ENCODE results near the gene RB1. TPM values are rescaled to one million over a fixed set of nuclear protein-coding genes. Genes with fewer than 3 reads are reported as not detected.
"Not testable (repeated sequence)": the region's sequence is repeated elsewhere in the genome, so short reads cannot be mapped to it uniquely, and the experiment has no call there.

Gene RB1
- total RNA-seq, 2 donors from 2014 or later = 36.0 to 40.3 TPM

DNA sequence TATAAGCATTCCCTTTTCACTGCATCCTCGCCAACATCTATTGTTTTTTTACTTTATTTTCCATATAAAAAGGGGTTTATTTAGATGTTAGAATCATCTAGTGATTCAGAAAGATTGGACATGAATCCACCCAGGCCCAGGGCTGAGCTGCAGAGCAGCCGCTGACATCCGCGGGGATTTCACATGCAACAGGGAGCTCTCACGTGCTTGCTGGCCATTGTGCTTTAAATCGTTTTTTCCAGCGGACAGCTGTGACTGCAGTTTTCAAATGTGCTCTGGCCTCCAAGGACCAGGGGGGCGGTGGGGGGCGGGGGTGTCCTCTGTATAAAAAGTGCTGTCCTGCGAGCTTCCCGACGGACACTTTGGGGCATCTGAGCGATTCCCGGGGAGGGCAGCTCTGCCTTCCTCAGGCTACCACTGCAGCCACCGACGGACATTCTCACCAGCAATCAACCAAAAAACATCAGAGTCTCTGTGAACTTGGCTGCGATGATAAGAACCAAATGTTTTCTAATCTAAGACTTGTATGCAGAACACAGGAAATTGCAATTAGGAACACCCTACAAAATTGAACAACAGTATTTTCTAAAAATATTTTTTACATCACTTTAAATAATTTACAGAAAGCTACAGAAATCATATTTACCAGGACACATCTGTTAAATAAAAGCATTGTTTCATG is 12.6 kb downstream of the RB1 start:
- H3K27ac Mint-ChIP-seq = no peak overlapping the region
- H3K4me1 Mint-ChIP-seq (ENCODE audit: low read depth in 2 of 2) = peaks cover 34 to 41% of the 10 kb centered on the region in 2 donors
- H3K36me3 Mint-ChIP-seq = peaks cover 6% of the 10 kb centered on the region
- no peak overlapping the region for H3K4me3 Mint-ChIP-seq
- ATAC-seq (no peak), DNase-seq (ENCODE audit: low spot score) (no peak)
- no peaks in the 10 kb centered on the region for H3K9me3 Mint-ChIP-seq
- H3K27me3 Mint-ChIP-seq = no peaks in the 10 kb centered on the region

- DNase-seq (ENCODE audit: low spot score) = no peak
Observed at GRCh38 chr13:48316826-48317510, 13.4 kb downstream of the RB1 start.

GRCh38 chr13:48317511-48318376 is 14.2 kb downstream of the RB1 start:
- DNase-seq (ENCODE audit: low spot score) (no peak), ATAC-seq (peak in 1 of 2 donors; percentile 25)
- H3K27me3 Mint-ChIP-seq = no peaks in the 10 kb centered on the region
- H3K27ac Mint-ChIP-seq = peak overlapping the region; percentile 69 to 70
- peaks cover 37 to 52% of the 10 kb centered on the region in 2 donors for H3K4me1 Mint-ChIP-seq (ENCODE audit: low read depth in 2 of 2)
- H3K4me3 Mint-ChIP-seq = peak overlapping the region; percentile 94
- H3K9me3 Mint-ChIP-seq = peaks cover 7% of the 10 kb centered on the region
- peaks cover 22% of the 10 kb centered on the region for H3K36me3 Mint-ChIP-seq

More at GRCh38 chr13:48316826-48317510, 13.4 kb downstream of the RB1 start:
- no peak overlapping the region for H3K4me3 Mint-ChIP-seq
- peaks cover 2% of the 10 kb centered on the region for H3K9me3 Mint-ChIP-seq
- no peak overlapping the region for H3K27ac Mint-ChIP-seq
- H3K4me1 Mint-ChIP-seq (ENCODE audit: low read depth in 2 of 2) = peaks cover 41 to 50% of the 10 kb centered on the region in 2 donors
- peaks cover 14% of the 10 kb centered on the region for H3K36me3 Mint-ChIP-seq
- H3K27me3 Mint-ChIP-seq = no peaks in the 10 kb centered on the region
- no peak for ATAC-seq

- peak overlapping the region; percentile 94 for H3K4me3 Mint-ChIP-seq
- peaks cover 35 to 53% of the 10 kb centered on the region in 2 donors for H3K4me1 Mint-ChIP-seq (ENCODE audit: low read depth in 2 of 2)
- ATAC-seq = peak in 1 of 2 donors; percentile 34
- H3K27ac Mint-ChIP-seq = peak overlapping the region; percentile 69 to 70
- H3K27me3 Mint-ChIP-seq = no peaks in the 10 kb centered on the region
- peaks cover 7% of the 10 kb centered on the region for H3K9me3 Mint-ChIP-seq
- no peak for DNase-seq (ENCODE audit: low spot score)
- H3K36me3 Mint-ChIP-seq = peaks cover 24% of the 10 kb centered on the region
Observed at GRCh38 chr13:48318377-48318811, 14.8 kb downstream of the RB1 start.

- Mint-ChIP-seq H3K36me3 (peaks cover 24% of the 10 kb centered on the region), H3K27ac (peak overlapping the region; percentile 57 to 69), H3K27me3 (no peaks in the 10 kb centered on the region), H3K4me3 (peak overlapping the region; percentile 94), H3K9me3 (peaks cover 7% of the 10 kb centered on the region), H3K4me1 (ENCODE audit: low read depth in 2 of 2) (peaks cover 35 to 54% of the 10 kb centered on the region in 2 donors)
- peak; percentile 51 to 54 for ATAC-seq
- DNase-seq (ENCODE audit: low spot score) = no peak
Observed at GRCh38 chr13:48318821-48319511, 15.4 kb downstream of the RB1 start.

- peaks cover 24% of the 10 kb centered on the region for H3K36me3 Mint-ChIP-seq
- peak overlapping the region; percentile 94 for H3K4me3 Mint-ChIP-seq
- peak overlapping the region; percentile 57 to 69 for H3K27ac Mint-ChIP-seq
- peaks cover 7% of the 10 kb centered on the region for H3K9me3 Mint-ChIP-seq
- peaks cover 39 to 59% of the 10 kb centered on the region in 2 donors for H3K4me1 Mint-ChIP-seq (ENCODE audit: low read depth in 2 of 2)
- no peaks in the 10 kb centered on the region for H3K27me3 Mint-ChIP-seq
- DNase-seq (ENCODE audit: low spot score) (no peak), ATAC-seq (peak; percentile 55 to 60)
Observed at GRCh38 chr13:48319531-48320398, 16.2 kb downstream of the RB1 start.

- H3K4me3 Mint-ChIP-seq = peak overlapping the region; percentile 94
- H3K27ac Mint-ChIP-seq = peak overlapping the region in 1 of 2 donors; percentile 69
- ATAC-seq (no peak), DNase-seq (ENCODE audit: low spot score) (no peak)
- H3K36me3 Mint-ChIP-seq = peaks cover 24% of the 10 kb centered on the region
- H3K27me3 Mint-ChIP-seq = no peaks in the 10 kb centered on the region
- peaks cover 7% of the 10 kb centered on the region for H3K9me3 Mint-ChIP-seq
- H3K4me1 Mint-ChIP-seq (ENCODE audit: low read depth in 2 of 2) = peaks cover 38 to 58% of the 10 kb centered on the region in 2 donors
Observed at GRCh38 chr13:48320399-48320790, 16.8 kb downstream of the RB1 start.

- DNase-seq (ENCODE audit: low spot score) (no peak), ATAC-seq (no peak)
- peaks cover 24% of the 10 kb centered on the region for H3K36me3 Mint-ChIP-seq
- peaks cover 7% of the 10 kb centered on the region for H3K9me3 Mint-ChIP-seq
- peak overlapping the region; percentile 94 for H3K4me3 Mint-ChIP-seq
- no peaks in the 10 kb centered on the region for H3K27me3 Mint-ChIP-seq
- H3K4me1 Mint-ChIP-seq (ENCODE audit: low read depth in 2 of 2) = peaks cover 33 to 54% of the 10 kb centered on the region in 2 donors
- peak overlapping the region; percentile 59 to 69 for H3K27ac Mint-ChIP-seq
Observed at GRCh38 chr13:48320891-48321510, 17.4 kb downstream of the RB1 start.

- H3K27ac Mint-ChIP-seq = peak overlapping the region; percentile 15 to 59
- H3K27me3 Mint-ChIP-seq = no peaks in the 10 kb centered on the region
- peaks cover 7% of the 10 kb centered on the region for H3K9me3 Mint-ChIP-seq
- DNase-seq (ENCODE audit: low spot score) (no peak), ATAC-seq (no peak)
- H3K4me3 Mint-ChIP-seq = peak overlapping the region; percentile 94
- peaks cover 24% of the 10 kb centered on the region for H3K36me3 Mint-ChIP-seq
- peaks cover 33 to 54% of the 10 kb centered on the region in 2 donors for H3K4me1 Mint-ChIP-seq (ENCODE audit: low read depth in 2 of 2)
Observed at GRCh38 chr13:48322294-48322693, 18.7 kb downstream of the RB1 start.

GRCh38 chr13:48333976-48334375 is 30.4 kb downstream of the RB1 start:
- H3K4me1 Mint-ChIP-seq (ENCODE audit: low read depth in 2 of 2) = peaks cover 29 to 36% of the 10 kb centered on the region in 2 donors
- ATAC-seq (no peak), DNase-seq (ENCODE audit: low spot score) (no peak)
- H3K27ac Mint-ChIP-seq = peak overlapping the region; percentile 36 to 57
- peaks cover 30% of the 10 kb centered on the region for H3K36me3 Mint-ChIP-seq
- no peaks in the 10 kb centered on the region for H3K9me3 Mint-ChIP-seq
- no peaks in the 10 kb centered on the region for H3K27me3 Mint-ChIP-seq
- no peak overlapping the region for H3K4me3 Mint-ChIP-seq

DNA sequence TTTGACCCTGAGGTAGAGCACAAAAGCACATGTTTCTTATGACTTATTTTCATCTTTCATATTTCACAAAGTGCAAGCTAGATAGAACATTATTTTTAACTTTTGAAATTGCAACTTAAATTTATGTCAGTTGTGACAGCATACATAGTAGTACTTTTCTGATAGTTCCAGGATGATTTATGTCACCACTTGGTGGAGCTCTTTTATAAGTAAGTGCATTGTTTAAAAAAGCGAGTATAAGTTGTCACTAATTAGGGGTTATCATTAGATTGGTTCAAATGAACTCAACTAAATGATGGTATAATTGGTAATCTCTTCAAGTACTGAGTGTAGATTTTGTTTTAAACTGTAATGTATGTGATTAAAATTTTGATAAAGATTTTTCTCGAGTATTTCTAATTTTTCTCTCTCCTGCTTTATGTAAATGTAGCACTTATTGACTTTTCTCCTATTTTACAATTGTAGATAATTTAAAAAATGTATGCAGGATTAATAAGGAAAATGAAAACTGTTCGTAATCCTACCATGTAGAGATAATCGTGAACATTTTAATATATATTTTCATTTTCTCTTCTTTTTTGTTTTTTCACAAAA is 31.1 kb downstream of the RB1 start:
- Mint-ChIP-seq H3K36me3 (peaks cover 30% of the 10 kb centered on the region), H3K4me1 (ENCODE audit: low read depth in 2 of 2) (peaks cover 29 to 36% of the 10 kb centered on the region in 2 donors), H3K4me3 (no peak overlapping the region), H3K9me3 (no peaks in the 10 kb centered on the region), H3K27ac (peak overlapping the region; percentile 36 to 57), H3K27me3 (no peaks in the 10 kb centered on the region)
- ATAC-seq (peak; percentile 61 to 65), DNase-seq (ENCODE audit: low spot score) (no peak)

- not testable (repeated sequence) for H3K27me3 Mint-ChIP-seq; H3K27ac Mint-ChIP-seq; H3K9me3 Mint-ChIP-seq; H3K4me3 Mint-ChIP-seq; ATAC-seq; DNase-seq (ENCODE audit: low spot score)
- peaks cover 23 to 32% of the 10 kb centered on the region in 2 donors for H3K4me1 Mint-ChIP-seq (ENCODE audit: low read depth in 2 of 2)
- H3K36me3 Mint-ChIP-seq = peaks cover 30% of the 10 kb centered on the region
Observed at GRCh38 chr13:48339198-48339597, 35.6 kb downstream of the RB1 start.

All from natural killer cell treated with Interleukin-12 subunit alpha and Interleukin-12 subunit beta and Interleukin-15 and Interleukin-18, amount 100 ng/mL, for 72 hours (primary cell).